Keratinocyte (primary cell): ENCODE measurements around the gene CAPN5.

Experiments used
- CTCF ChIP-seq, 3 experiments: IDR thresholded peaks in 1 of 3; conservative IDR thresholded peaks in 1 of 3; optimal IDR thresholded peaks in 1 of 3; 2 replicates in 2 of 3; 3 replicates in 1 of 3; pipeline versions ENCODE3 to v1.5.1; 2011; ENCODE audit warnings: low read length in 3 of 3, mild to moderate bottlenecking in 3 of 3, moderate library complexity in 2 of 3, control low read depth in 1 of 3, inconsistent platforms in 1 of 3; ENCODE audit not compliant: insufficient read depth in 2 of 3; ENCODE audit errors: extremely low read depth in 1 of 3
- EZH2 ChIP-seq: IDR thresholded peaks from one replicate; pipeline ENCODE4 v1.6.1; 2012; ENCODE audit warnings: inconsistent platforms, mild to moderate bottlenecking, low read length, moderate library complexity

GRCh38 chr11:77073328-77074001 is 6.7 kb downstream of the CAPN5 start:
- TF ChIP-seq CTCF (optimal IDR thresholded peaks at IDR 0.05 in 1 of 3, IDR thresholded peaks at IDR 0.05 in 1 of 3, conservative IDR thresholded peaks at IDR 0.05 in 1 of 3; ENCODE audit: extremely low read depth in 1 of 3, insufficient read depth in 2 of 3, low read length in 3 of 3) = peak in 1 of 3 experiments; percentile 68
- TF ChIP-seq EZH2 = no peak
